H9 (cell line): ENCODE measurements around the gene WRAP73. TPM values are rescaled to one million over a fixed set of nuclear protein-coding genes. Genes with fewer than 3 reads are reported as not detected.

ENCODE experiments used
- DNase-seq: peaks from one replicate; pipeline ENCODE4 v3.0.0-alpha.2; 2017
- H2AFZ ChIP-seq: one replicate; pipeline ENCODE4 v1.6.1; 2013; ENCODE audit warnings: mild to moderate bottlenecking, low read length, control low read depth, moderate library complexity
- H2AK5ac ChIP-seq: 2 replicates; pipeline ENCODE4 v1.6.1; 2013; ENCODE audit warnings: low read length, control low read depth, mixed read lengths; ENCODE audit not compliant: insufficient read length
- H2BK120ac ChIP-seq: one replicate; pipeline ENCODE4 v1.6.1; 2013; ENCODE audit warnings: low read depth, mild to moderate bottlenecking, low read length, control low read depth, inconsistent platforms; ENCODE audit not compliant: poor library complexity, severe bottlenecking
- H2BK12ac ChIP-seq: 2 replicates; pipeline ENCODE4 v1.6.1; 2013; ENCODE audit warnings: low read length, control low read depth, mixed read lengths, low read depth; ENCODE audit not compliant: insufficient read length
- H2BK15ac ChIP-seq: 2 replicates; pipeline ENCODE4 v1.6.1; 2013; ENCODE audit warnings: low read depth, low read length, control low read depth
- H2BK20ac ChIP-seq: one replicate; pipeline ENCODE4 v1.6.1; 2013; ENCODE audit warnings: low read depth, mild to moderate bottlenecking, low read length, control low read depth, inconsistent platforms; ENCODE audit not compliant: poor library complexity, severe bottlenecking
- H2BK5ac ChIP-seq: 2 replicates; pipeline ENCODE4 v1.6.1; 2013; ENCODE audit warnings: low read length, control low read depth, mixed read lengths; ENCODE audit not compliant: insufficient read length
- H3K14ac ChIP-seq: 2 replicates; pipeline ENCODE4 v1.6.1; 2013; ENCODE audit warnings: low read length, control low read depth; ENCODE audit not compliant: insufficient read depth
- H3K18ac ChIP-seq: 2 replicates; pipeline ENCODE4 v1.6.1; 2013; ENCODE audit warnings: low read depth, mild to moderate bottlenecking, mixed read lengths, low read length, control low read depth; ENCODE audit not compliant: insufficient read length
- H3K23ac ChIP-seq: 2 replicates; pipeline ENCODE4 v1.6.1; 2013; ENCODE audit warnings: low read length, control low read depth, mixed read lengths, low read depth; ENCODE audit not compliant: insufficient read length
- H3K23me2 ChIP-seq: 2 replicates; pipeline ENCODE4 v1.6.1; 2013; ENCODE audit warnings: low read depth, mild to moderate bottlenecking, mixed read lengths, low read length, control low read depth; ENCODE audit not compliant: insufficient read length, poor library complexity, severe bottlenecking
- H3K27ac ChIP-seq: 2 replicates; pipeline ENCODE4 v1.5.1; 2013; ENCODE audit warnings: low read length, control low read depth, mixed read lengths, low read depth; ENCODE audit not compliant: insufficient read length
- H3K27me3 ChIP-seq: 2 replicates; pipeline ENCODE4 v1.6.1; 2013; ENCODE audit warnings: low read length, control low read depth, inconsistent platforms; ENCODE audit not compliant: insufficient read depth
- H3K4ac ChIP-seq: 2 replicates; pipeline ENCODE4 v1.6.1; 2013; ENCODE audit warnings: low read depth, mild to moderate bottlenecking, control low read depth, inconsistent platforms, low read length, moderate library complexity
- H3K4me1 ChIP-seq: 2 replicates; pipeline ENCODE4 v1.6.1; 2013; ENCODE audit warnings: low read length, control low read depth, inconsistent platforms; ENCODE audit not compliant: insufficient read depth
- H3K4me2 ChIP-seq: 2 replicates; pipeline ENCODE4 v1.6.1; 2013; ENCODE audit warnings: low read length, control low read depth, mixed read lengths; ENCODE audit not compliant: insufficient read length, insufficient read depth
- H3K56ac ChIP-seq: 2 replicates; pipeline ENCODE4 v1.6.1; 2013; ENCODE audit warnings: low read depth, mild to moderate bottlenecking, mixed read lengths, low read length, control low read depth; ENCODE audit not compliant: insufficient read length
- H3K79me1 ChIP-seq: 2 replicates; pipeline ENCODE4 v1.6.1; 2013; ENCODE audit warnings: low read depth, mild to moderate bottlenecking, moderate library complexity, low read length, control low read depth, inconsistent platforms; ENCODE audit not compliant: insufficient read depth, poor library complexity, severe bottlenecking
- H3K79me2 ChIP-seq: 2 replicates; pipeline ENCODE4 v1.6.1; 2013; ENCODE audit warnings: low read length, control low read depth, inconsistent platforms; ENCODE audit not compliant: insufficient read depth
- H3K9ac ChIP-seq: 2 replicates; pipeline ENCODE4 v1.6.1; 2013; ENCODE audit warnings: low read length, control low read depth, mixed read lengths; ENCODE audit not compliant: insufficient read length; ENCODE audit errors: extremely low read depth
- H3K9me3 ChIP-seq: one replicate; pipeline ENCODE4 v1.6.1; 2013; ENCODE audit warnings: low read depth, low read length, inconsistent platforms; ENCODE audit not compliant: control insufficient read depth
- H3T11ph ChIP-seq: one replicate; pipeline ENCODE4 v1.6.1; 2013; ENCODE audit warnings: mild to moderate bottlenecking, low read length, control low read depth, inconsistent platforms
- H4K20me1 ChIP-seq: one replicate; pipeline ENCODE4 v1.6.1; 2013; ENCODE audit not compliant: control insufficient read depth, insufficient read length, insufficient read depth
- H4K5ac ChIP-seq: 2 replicates; pipeline ENCODE4 v1.6.1; 2013; ENCODE audit warnings: low read depth, mild to moderate bottlenecking, mixed read lengths, low read length, control low read depth; ENCODE audit not compliant: insufficient read length
- H4K8ac ChIP-seq: replicated peaks from 2 replicates; pipeline ENCODE4 v1.6.1; 2013; ENCODE audit warnings: low read length, control low read depth, mixed read lengths, low read depth; ENCODE audit not compliant: insufficient read length
- H4K91ac ChIP-seq: 2 replicates; pipeline ENCODE4 v1.6.1; 2013; ENCODE audit warnings: low read depth, mild to moderate bottlenecking, moderate library complexity, mixed read lengths, low read length, control low read depth; ENCODE audit not compliant: insufficient read length
- H3K27ac Mint-ChIP-seq, 3 experiments: 2 replicates in 2 of 3; 3 replicates in 1 of 3; pipeline ENCODE4 v1.8.0; 2020 to 2021; ENCODE audit warnings: mixed read lengths in 3 of 3, mild to moderate bottlenecking in 1 of 3, moderate library complexity in 1 of 3
- H3K27me3 Mint-ChIP-seq: 2 replicates; pipeline ENCODE4 v1.8.0; 2021; ENCODE audit warnings: low read depth, mild to moderate bottlenecking, moderate library complexity, mixed read lengths
- H3K36me3 Mint-ChIP-seq, 3 experiments: 2 replicates in 2 of 3; 3 replicates in 1 of 3; pipeline ENCODE4 v1.8.0; 2020 to 2021; ENCODE audit warnings: low read depth in 3 of 3, mixed read lengths in 3 of 3; ENCODE audit not compliant: insufficient read depth in 1 of 3
- H3K4me1 Mint-ChIP-seq, 2 experiments: 2 replicates each; pipeline ENCODE4 v1.8.0; 2020; ENCODE audit warnings: mixed read lengths in 2 of 2
- H3K4me3 Mint-ChIP-seq, 2 experiments: 2 replicates in 1 of 2; 3 replicates in 1 of 2; pipeline ENCODE4 v1.8.0; 2020 to 2021; ENCODE audit warnings: mild to moderate bottlenecking in 2 of 2, mixed read lengths in 2 of 2, moderate library complexity in 1 of 2
- H3K9me3 Mint-ChIP-seq, 2 experiments: 2 replicates in 1 of 2; 3 replicates in 1 of 2; pipeline ENCODE4 v1.8.0; 2020; ENCODE audit warnings: mild to moderate bottlenecking in 2 of 2, mixed read lengths in 2 of 2, moderate library complexity in 1 of 2
- WGBS: extraction: QIAGEN DNeasy Blood & Tissue Kit; methylation state at CpG from one replicate; pipeline ENCODE4 v1.1.7; 2013; ENCODE audit warnings: missing lambda C conversion rate, low lambda C conversion rate, mixed read lengths; ENCODE audit not compliant: insufficient read length; ENCODE audit errors: extremely low coverage; 5-methylcytosine and 5-hydroxymethylcytosine counted together
- total RNA-seq: library from RNA; stranded (reverse); gene quantifications from 2 replicates; pipeline ENCODE4 v1.2.1, GENCODE V29; 2021
- TF ChIP-seq, protein P1 (sequence below): fragments of 200-600 bp; sonication (generic); conservative IDR thresholded peaks from 3 replicates; pipeline ENCODE4 v1.8.0; 2021; ENCODE audit warnings: antibody characterized with exemption, mild to moderate bottlenecking

Gene WRAP73
- total RNA-seq, 1 experiment from 2014 or later: 28.4 TPM

DNA sequence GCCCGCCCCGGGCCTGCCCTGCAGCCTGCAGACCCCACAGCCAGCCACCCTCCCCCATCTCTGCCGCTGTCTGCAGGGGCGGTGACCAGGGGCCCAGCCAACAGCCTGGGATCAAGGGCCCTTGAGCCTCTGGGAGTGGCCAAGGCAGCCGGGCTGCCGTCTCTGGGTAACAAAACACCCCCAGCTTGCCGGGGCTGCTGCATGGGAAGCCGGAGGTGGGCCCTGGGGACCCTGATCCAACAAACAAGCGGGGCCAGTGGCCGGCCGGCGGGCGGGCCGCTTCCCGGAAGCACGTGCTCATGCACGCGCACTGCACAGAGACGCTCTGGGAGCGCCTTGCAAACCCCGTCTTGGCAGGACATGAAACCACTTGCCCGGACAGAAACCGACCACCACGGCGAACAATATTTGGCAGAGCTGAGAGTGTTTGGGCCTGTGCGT, 51.8 kb downstream of the WRAP73 start:
- H3K23me2 ChIP-seq: no peaks in the 10 kb centered on the region
- H3K36me3 Mint-ChIP-seq: peaks cover 0 to 2% (median 0%) of the 10 kb centered on the region in 3 experiments; a peak in 2 of 7 replicates
- H4K20me1 ChIP-seq: no peaks in the 10 kb centered on the region
- no peak overlapping the region for H2BK15ac ChIP-seq
- H3K9me3 Mint-ChIP-seq: no peaks in the 10 kb centered on the region
- H2BK120ac ChIP-seq: no peak overlapping the region
- no peak overlapping the region for H3K4me2 ChIP-seq
- H3K4me1 ChIP-seq: peaks cover 3% of the 10 kb centered on the region; the same call in 1 of the 2 replicates
- no CpG with 5 or more reads among the region's 26 CpGs for WGBS
- peak overlapping the region in 2 of 3 experiments; percentile 59 to 96; a peak in 2 of 7 replicates for H3K27ac Mint-ChIP-seq
- no peaks in the 10 kb centered on the region for H3K27me3 ChIP-seq
- H3K18ac ChIP-seq: peak overlapping the region; percentile 24
- H4K91ac ChIP-seq: no peak overlapping the region
- H3K56ac ChIP-seq: no peak overlapping the region
- H3K27me3 Mint-ChIP-seq: no peaks in the 10 kb centered on the region
- no peaks in the 10 kb centered on the region for H3K79me2 ChIP-seq
- no peaks in the 10 kb centered on the region for H3K79me1 ChIP-seq
- peak overlapping the region; percentile 33; the same call in 1 of the 2 replicates for H3K14ac ChIP-seq
- no peak overlapping the region for H2AK5ac ChIP-seq
- no peak overlapping the region for H3K23ac ChIP-seq
- no peak overlapping the region for H2BK5ac ChIP-seq
- peak; percentile 36 for DNase-seq
- no peak overlapping the region for H2AFZ ChIP-seq
- no peak overlapping the region for H3K9ac ChIP-seq
- no peak overlapping the region for H3T11ph ChIP-seq
- H3K4me1 Mint-ChIP-seq: peaks cover 17 to 25% of the 10 kb centered on the region in 2 experiments
- H2BK12ac ChIP-seq: no peak overlapping the region
- H3K27ac ChIP-seq: no peak overlapping the region
- H2BK20ac ChIP-seq: no peak overlapping the region
- H4K5ac ChIP-seq: no peak overlapping the region
- H4K8ac ChIP-seq: no peak overlapping the region
- no peak overlapping the region for H3K4ac ChIP-seq
- TF ChIP-seq, protein P1, sequence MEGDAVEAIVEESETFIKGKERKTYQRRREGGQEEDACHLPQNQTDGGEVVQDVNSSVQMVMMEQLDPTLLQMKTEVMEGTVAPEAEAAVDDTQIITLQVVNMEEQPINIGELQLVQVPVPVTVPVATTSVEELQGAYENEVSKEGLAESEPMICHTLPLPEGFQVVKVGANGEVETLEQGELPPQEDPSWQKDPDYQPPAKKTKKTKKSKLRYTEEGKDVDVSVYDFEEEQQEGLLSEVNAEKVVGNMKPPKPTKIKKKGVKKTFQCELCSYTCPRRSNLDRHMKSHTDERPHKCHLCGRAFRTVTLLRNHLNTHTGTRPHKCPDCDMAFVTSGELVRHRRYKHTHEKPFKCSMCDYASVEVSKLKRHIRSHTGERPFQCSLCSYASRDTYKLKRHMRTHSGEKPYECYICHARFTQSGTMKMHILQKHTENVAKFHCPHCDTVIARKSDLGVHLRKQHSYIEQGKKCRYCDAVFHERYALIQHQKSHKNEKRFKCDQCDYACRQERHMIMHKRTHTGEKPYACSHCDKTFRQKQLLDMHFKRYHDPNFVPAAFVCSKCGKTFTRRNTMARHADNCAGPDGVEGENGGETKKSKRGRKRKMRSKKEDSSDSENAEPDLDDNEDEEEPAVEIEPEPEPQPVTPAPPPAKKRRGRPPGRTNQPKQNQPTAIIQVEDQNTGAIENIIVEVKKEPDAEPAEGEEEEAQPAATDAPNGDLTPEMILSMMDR: no peak
- H3K9me3 ChIP-seq: no peaks in the 10 kb centered on the region
- H3K4me3 Mint-ChIP-seq: no peak overlapping the region; a peak in 1 of 5 replicates
